Midbrain (tissue), 1 donor: Measurements from ENCODE around the gene KHDC1.
"Not testable (repeated sequence)": the region's sequence is repeated elsewhere in the genome, so short reads cannot be mapped to it uniquely, and the experiment has no call there.

Source experiments
- DNase-seq: peaks from one replicate; lab custom pipeline; 2025; lab: John Stamatoyannopoulos, UW

Gene KHDC1

DNA sequence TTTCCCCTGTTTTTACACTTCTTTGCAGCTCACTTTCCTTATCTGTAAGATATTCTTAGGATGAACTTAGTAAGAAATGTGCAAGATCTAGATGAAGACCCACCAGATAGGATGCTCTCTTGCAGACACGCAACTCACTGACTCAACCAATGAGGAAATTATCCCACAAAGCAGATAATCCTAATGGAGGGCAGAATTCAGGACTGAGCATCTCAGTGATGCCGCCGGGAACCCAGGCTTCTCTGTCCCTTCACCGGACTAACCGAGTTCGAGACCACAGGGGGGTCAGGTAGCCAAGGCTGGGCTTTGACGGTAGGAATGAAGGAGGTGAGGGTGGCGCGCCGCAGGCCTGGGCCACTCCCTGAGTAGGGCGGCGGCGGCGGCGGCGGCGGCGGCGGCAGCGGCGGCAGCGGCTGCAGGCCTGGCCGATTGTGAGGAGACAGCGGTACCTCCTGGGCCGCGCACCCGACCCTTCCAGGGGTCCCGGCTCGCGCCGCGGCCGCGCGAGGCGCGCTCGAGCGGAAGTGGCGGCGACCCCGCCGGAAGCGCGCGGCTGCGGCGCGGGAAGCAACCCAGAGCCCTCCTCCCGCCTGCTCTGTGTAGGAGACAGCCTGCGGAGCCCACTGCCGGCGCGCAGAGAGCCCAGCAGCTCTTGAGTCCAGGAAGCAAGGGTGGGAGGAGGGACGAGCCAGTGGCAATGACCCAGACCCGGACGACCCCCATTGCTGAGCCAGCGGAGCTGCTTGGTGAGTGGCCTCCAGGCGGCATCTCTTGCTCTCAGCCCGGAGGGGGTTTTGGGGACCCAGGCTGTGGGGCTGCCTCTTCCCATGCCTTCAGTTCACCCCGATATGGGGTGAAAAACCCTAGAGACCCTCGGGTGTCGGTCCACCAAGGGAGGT lies at the start of gene KHDC1:
Gene KHDC1, minus strand, starts transcription at position 526 of the 899 bp plus-strand sequence. CDS start 20,679 bp downstream, outside the sequence.
- peak; percentile 40 for DNase-seq

- DNase-seq: not testable (repeated sequence)
Observed at GRCh38 chr6:73310503-73310845, 47.5 kb upstream of the KHDC1 start.

DNA sequence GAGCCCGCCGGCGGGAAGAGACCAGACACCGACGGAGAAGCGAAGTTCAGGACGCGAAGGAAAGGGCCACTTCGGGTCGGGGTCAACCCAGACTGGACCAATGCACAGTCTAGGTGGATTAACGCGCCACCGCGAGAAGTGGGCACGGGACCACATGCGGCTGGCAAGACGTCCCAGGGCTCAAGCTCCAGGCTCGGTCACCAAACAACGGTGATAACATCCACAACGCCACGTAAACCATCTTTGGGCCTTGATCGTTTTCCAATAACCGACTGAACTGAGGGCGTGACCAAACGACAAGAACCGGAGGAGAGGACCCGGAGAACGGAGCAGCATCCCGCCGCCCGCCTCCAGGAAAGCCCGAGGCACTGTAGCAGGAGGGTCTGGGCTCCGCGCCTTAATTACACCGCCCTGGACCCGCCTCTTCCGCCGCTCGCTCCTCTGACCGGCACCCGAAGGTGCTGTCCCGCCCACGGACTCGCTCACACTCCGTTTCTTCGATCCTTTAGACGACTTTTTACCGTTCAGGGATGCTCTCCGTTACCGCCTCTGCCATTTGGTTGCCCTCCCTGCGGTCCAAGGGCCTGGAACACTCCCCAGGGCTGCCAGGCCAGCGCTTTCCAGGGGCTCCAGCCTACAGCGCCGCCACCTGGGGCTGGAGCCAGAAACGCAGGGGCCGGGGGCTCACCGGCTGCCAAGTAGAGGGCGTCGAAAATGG lies 46.9 kb upstream of the KHDC1 start:
- peak; percentile 36 for DNase-seq

- DNase-seq: peak; percentile 4
Observed at GRCh38 chr6:73309535-73309784, 46.5 kb upstream of the KHDC1 start.

- no peak for DNase-seq
Observed at GRCh38 chr6:73308712-73309534, 45.9 kb upstream of the KHDC1 start.

DNA sequence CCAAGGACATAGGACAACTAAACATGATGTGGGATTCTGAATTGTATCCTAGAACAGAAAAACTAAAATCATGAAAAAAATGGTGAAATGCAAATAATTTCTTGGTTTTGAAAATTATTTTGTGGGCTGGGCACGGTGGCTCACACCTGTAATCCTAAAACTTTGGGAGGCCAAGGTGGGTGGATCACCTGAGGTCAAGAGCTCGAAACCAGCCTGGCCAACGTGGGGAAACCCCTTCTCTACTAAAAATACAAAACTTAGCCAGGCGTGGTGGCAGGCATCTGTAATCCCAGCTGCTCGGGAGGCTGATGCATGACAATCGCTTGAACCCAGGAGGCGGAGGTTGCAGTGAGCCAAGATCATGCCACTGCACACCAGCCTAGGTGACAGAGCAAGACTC lies 40.8 kb upstream of the KHDC1 start:
- not testable (repeated sequence) for DNase-seq

DNA sequence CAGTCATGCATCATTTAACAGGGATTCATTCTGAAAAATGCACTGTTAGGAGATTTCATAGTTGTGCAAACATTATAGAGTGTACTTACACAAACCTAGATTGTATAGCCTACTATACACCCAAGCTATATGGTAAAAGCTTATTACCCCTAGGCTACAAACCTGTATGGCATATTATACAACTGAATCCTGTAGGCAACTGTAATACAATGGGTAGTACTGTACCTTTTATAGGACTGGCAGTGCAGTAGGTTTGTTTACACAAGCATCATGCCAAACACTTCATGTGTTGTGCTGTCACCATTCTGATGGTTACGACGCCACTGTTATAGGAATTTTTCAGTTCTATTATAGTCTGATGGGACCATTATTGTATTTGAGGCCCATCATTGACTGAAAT lies 39.3 kb upstream of the KHDC1 start:
- DNase-seq: no peak

GRCh38 chr6:73299151-73299971 lies 36.4 kb upstream of the KHDC1 start:
- DNase-seq: no peak

DNA sequence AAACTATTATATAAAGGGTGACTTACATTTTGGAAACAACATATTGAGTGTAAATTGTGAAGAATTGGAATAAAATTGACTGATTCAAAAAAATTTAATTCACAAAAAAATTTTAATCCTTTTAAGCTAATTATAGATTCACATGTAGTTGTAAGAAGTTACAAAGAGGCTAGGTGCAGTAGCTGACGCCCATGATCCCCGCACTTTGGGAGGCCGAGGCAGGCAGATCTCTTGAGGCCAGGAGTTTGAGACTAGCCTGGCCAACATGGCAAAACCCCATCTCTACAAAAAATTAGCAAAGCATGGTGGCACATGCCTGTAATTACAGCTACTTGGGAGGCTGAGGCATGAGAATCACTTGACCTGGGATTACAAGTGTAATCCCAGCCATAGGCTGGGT lies 30.3 kb upstream of the KHDC1 start:
- DNase-seq: no peak

GRCh38 chr6:73290435-73290834 lies 27.4 kb upstream of the KHDC1 start:
- DNase-seq: no peak

- DNase-seq: no peak
Observed at GRCh38 chr6:73286752-73287151, 23.8 kb upstream of the KHDC1 start.

DNA sequence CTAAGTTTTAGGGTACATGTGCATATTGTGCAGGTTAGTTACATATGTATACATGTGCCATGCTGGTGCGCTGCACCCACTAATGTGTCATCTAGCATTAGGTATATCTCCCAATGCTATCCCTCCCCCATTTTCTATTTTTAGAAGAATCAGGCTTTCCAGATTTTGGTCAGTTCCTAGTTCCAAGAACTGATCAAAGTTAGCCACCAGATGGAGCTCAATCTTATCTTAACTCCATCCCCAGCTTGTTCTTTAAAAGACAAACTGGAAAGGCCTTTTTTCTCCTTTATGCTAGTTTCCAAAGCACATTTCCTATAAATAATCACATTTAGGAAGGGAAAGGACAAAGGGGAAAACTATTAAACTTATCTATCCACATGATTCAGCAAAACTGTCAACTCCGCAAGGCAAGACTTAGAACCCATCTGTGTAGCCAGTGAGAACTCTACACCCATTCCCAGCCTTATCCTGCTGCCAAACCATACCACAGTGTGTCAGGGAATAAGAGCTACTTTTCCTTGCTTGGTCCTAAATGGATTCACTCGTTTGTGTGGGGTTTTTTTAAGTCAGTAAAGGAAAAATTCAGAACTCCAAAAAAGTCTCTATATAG lies 22.8 kb upstream of the KHDC1 start:
- DNase-seq: peak; percentile 32

GRCh38 chr6:73282871-73283270 lies 19.9 kb upstream of the KHDC1 start:
- DNase-seq: no peak

DNA sequence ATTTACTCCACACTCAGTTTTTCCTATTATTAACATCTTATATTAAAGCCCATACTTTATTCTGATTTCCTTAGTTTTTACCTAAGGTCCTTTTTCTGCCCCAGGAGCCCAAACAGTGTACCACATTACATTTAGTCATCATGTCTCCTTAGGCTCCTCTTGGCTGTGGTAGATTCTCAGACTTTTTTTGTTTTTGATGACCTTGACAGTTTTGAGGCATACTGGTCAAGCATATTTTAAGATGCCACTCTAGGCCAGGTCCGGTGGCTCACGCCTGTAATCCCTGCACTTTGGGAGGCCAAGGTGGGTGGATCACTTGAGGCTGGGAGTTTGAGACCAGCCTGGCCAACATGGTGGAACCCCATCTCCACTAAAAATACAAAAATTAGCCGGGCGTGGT lies 18.7 kb upstream of the KHDC1 start:
- DNase-seq: not testable (repeated sequence)

DNA sequence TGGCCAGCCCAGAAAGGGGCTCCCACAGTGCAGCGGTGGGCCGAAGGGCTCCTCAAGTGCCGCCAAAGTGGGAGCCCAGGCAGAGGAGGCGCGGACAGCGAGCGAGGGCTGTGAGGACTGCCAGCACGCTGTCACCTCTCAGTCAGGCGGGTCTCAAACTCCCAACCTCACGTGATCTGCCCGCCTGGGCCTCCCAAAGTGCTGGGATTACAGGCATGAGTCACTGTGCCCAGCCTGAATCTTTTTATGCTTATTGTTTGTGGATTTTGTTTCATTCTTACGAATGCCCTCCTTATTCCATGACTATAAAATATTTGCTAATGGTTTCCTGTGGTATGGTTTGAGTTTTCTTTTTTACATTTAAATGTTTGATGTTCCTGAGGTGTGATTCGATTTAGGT lies 6.3 kb upstream of the KHDC1 start:
- not testable (repeated sequence) for DNase-seq

DNA sequence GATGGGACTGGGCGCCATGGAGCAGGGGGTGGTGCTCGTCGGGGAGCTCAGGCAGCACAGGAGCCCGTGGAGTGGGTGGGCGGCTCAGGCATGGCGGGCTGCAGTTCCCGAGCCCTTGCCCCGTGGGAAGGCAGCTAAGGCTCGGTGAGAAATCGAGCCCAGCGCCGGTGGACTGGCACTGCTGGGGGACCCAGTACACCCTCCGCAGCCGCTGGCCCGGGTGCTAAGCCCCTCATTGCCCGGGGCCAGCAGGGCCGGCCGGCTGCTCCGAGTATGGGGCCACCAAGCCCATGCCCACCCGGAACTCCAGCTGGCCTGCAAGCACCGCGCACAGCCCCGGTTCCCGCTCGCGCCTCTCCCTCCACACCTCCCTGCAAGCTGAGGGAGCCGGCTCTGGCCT lies 5.9 kb upstream of the KHDC1 start:
- DNase-seq: not testable (repeated sequence)

DNA sequence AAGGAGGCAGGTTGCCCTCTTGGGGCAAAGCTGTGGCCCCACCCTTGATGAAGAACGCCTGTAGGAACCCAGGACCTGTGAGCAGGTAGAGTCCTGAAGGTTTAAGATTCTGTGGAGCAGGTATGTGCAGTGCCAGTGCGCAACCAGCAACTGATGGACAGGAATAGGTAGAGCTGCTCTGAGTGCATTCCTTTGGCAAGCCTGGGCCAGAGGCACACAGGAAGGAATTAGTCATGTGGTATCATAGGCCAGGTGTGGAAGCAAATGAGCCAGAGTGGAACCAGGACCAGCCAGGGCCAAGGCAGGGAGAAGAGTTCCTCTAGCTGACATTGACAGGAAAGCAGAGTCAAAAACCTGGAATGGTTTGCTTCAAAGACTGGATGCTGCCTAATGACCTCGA lies 1.4 kb upstream of the KHDC1 start:
- no peak for DNase-seq

DNA sequence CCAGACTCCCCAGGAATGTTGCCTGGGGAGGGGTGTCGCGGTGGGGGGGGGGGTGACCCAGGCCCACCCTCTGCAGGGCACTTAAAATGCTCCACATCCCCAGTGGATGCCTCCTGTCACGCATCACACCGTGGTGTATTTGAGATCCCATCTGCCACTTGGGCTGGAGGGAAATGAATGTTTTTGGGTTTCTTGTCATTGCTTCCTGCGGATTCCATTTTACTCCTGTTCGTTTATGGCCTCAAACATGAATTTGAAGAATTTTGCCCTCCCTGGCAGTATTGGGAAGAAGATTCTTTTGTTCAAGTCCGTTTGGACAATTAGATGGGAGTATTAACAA lies 544 bp upstream of the KHDC1 start:
- DNase-seq: no peak

DNA sequence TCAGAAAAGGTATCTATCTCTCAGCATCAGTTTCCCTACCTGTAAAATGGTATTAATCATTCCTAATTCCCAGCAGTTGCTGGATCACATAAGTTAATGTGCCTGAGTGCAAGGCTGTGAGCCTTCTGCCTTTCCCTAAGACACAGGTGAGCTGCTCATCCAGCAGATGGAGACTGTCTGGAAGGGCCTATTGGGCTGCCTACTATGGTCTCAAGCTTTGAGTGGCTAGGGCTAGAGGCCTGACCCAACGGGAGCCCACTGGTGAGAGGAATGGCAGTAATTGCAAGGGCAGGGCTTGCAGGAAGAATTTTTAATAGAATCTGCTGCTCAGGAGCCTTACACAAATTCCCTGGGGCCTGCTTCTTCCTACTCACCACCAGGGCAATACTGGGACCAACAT lies 4.3 kb downstream of the KHDC1 start:
- DNase-seq: no peak

- not testable (repeated sequence) for DNase-seq
Observed at GRCh38 chr6:73254323-73254722, 8.7 kb downstream of the KHDC1 start.

DNA sequence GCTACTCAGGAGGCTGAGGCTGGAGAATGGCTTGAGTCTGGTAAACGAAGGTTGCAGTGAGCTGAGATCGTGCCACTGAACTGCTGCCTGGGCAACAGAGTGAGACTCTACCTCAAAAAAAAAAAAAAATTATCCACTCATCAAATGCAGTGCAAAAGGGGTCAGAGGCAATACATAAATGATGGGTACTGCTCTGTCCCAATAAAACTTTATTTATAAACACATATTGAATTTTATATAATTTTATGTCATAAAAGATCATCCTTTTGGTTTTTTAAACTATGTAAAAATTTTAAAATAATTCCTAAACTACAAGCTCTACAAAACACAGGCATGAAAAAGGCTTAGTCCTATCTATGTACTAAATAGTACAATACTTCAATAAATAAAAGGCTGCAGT lies 10.3 kb downstream of the KHDC1 start:
- no peak for DNase-seq

- no peak for DNase-seq
Observed at GRCh38 chr6:73250016-73250415, 13.0 kb downstream of the KHDC1 start.
